ENCODE results near the gene CLNS1A.
"Not testable (repeated sequence)": the region's sequence is repeated elsewhere in the genome, so short reads cannot be mapped to it uniquely, and the experiment has no call there.

Gene CLNS1A

DNA sequence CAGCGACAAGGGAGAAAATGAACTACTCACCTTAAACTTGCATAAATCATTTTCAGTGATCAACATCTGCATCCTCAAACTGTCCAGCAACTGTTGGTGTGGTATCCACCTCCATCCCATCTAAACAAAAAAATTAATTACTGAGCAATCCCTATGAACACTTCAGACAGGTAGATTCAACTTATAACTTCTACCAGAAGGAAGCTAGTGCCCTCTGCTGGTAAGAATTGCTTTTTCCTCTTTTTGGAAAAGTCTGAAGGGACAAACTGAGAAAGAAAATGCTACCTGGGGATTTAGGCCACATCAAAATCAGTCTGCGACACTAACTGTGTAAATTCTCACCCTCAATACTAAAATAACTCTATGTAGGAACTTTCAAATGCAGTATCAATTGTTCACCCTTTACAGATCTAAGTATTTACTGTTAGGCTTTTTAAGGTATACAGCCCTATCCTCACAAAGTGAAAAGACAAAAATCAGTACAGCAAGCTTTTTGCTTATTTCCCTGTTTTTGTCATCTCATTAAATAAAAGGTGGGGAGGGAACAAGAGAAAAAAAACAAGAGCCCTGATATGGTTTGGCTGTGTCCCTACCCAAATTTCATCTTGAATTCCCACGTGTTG lies 17.9 kb downstream of the CLNS1A start:
- DNase-seq (ENCODE audit: low read depth in 1 of 2, low spot score in 1 of 2), result peak in 1 of 2 donors; percentile 19

DNA sequence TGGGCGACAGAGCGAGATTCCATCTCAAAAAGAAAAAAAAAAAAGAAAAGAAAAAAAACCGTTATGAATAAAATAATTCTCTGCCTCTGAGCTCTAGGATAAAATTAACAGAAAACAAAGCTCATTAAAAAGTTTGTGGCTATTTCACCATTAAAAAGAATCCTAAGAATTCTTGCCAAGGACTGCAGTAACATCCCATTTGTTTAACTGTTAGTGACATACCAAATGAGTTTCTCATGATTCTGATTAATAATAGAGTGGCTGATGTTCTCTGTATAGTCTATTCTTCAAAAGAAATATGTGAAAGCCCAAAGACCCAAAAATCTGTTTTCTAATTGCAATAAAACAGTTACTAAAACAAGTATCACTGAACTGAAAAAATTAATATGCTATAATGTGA lies 19.7 kb downstream of the CLNS1A start:
- DNase-seq (ENCODE audit: low read depth in 1 of 2, low spot score in 1 of 2), result no peak

DNA sequence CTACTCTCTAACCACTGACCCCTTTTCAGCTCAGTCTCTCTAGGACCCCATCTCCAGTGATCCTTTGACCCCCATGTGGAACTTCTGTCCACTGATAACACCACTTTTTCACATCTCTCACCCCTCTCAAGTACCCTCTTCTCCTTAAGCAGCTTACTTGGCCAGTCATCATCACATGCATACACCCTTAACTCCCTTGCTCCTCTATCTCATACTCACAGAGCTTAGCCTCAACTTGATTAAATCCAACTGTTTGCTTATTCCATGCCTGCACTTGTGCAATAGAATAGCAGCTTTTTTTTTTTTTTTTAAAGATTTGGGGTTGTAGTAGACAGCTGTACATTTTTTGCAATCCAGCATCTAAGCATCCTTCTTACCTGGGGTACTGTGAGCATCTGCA lies 25.7 kb downstream of the CLNS1A start:
- DNase-seq (ENCODE audit: low read depth in 1 of 2, low spot score in 1 of 2), result no peak

DNA sequence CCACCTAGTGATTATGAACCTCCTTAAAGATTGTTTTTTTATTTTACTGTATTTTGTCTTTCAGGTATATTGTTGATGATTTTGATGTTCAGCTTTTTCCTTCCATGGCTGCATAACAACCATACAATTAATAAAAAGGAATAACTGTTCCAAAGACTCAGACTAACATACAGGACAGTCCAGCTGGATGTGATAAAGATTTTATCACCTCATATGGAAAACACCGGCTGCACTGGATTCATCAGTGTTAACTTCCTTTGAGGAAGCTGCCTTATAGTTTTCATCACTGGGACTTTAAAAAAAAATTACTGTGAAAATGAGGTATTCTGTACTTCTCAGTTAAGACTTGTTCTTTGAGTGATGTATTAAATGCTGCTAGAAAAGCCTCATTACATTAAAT lies 28.4 kb downstream of the CLNS1A start:
- DNase-seq (ENCODE audit: low read depth in 1 of 2, low spot score in 1 of 2), result no peak

- no peak for DNase-seq (ENCODE audit: low read depth in 1 of 2, low spot score in 1 of 2)
Measured at GRCh38 chr11:77604281-77604680, 33.3 kb downstream of the CLNS1A start.

DNA sequence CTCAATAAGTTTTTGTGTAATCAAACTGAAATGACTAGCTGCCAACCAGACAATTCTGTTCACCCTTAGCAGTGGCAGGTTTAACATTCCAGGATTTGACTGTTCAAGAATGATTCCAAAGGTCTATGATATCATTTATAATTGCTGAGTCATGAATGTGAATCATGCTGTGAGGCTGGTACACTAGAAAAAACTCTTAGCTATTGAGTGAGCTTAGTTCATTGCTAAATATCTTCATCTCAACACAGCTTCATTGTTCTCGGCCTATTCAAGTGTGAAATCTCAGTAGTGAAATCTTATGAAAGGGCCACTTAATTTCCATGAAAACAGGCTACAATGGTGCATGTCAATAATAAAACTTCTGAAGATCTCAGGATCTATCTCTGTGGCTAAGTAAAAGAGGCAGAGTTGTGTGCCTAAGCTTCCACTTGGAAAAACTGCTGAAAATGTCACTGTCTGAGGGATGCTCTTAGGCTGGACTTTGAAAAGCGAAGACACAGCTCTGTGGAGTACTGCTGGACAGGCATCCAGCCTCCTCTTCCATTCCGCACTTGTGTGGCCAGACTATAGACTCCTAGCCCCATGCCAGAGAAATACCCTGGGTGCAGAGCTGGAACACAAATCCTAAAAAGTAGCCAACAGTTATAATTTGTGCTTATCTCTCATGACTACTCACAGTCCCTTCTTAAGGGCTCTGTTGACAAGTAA lies 35.1 kb downstream of the CLNS1A start:
- no peak for DNase-seq (ENCODE audit: low read depth in 1 of 2, low spot score in 1 of 2)

- DNase-seq (ENCODE audit: low read depth in 1 of 2, low spot score in 1 of 2), result no peak
Measured at GRCh38 chr11:77598195-77598594, 39.4 kb downstream of the CLNS1A start.

DNA sequence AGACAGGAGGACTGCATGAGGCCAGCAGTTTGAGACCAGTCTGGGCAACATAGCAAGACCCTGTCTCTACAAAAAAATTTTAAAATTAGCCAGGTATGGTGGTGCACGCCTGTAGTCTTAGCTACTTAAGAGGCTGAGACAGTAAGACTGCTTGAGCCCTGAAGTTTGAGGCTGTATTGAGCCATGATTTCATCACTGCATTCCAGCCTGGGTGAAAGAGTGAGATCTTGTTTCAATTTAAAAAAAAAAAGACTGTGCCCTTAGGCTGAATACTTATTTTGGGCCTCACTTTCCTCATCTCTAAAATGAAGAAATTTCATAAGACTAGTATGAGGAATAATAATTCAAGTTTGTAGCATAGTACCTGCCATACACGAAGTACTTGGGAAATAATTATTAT lies 41.0 kb downstream of the CLNS1A start:
- DNase-seq (ENCODE audit: low read depth in 1 of 2, low spot score in 1 of 2), result no peak

DNA sequence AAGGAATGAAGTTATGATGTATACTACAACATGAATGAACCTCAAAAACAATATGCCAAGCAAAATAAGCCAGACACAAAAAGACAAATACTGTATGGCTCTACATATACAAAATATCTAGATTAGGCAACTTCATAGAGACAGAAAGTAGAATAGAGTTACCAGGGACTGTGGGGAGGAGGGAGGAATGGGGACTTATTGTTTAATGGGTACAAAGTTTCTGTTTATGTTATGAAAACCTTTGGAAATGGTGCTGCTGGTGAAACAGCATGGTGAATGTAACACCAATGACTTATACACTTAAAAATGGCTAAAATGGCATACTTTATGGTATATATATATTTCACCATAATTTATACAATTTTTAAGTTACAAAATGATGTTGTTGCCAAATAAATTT lies 43.7 kb downstream of the CLNS1A start:
- no peak for DNase-seq (ENCODE audit: low read depth in 1 of 2, low spot score in 1 of 2)

DNA sequence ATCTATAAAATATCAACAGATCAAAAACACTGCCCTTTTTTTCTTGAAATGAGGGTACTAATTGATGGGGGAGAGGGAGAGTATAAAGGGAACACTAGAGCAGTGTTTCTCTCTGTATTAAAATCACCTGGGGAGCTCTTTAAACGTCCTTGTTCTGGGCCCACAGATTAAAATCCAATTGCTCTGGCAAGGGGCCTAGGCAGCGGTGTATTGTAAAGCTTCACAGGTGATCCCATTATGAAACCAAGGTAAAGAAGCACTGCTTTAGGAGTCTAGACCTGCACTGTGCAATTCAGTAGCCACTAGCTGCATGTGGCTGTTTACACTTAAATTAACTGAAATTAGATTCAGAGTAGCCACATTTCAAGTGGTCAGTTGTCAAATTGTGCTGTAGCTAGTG lies 44.9 kb downstream of the CLNS1A start:
- DNase-seq (ENCODE audit: low read depth in 1 of 2, low spot score in 1 of 2), result no peak

GRCh38 chr11:77590194-77590782 lies 47.3 kb downstream of the CLNS1A start:
- no peak for DNase-seq (ENCODE audit: low read depth in 1 of 2, low spot score in 1 of 2)

DNA sequence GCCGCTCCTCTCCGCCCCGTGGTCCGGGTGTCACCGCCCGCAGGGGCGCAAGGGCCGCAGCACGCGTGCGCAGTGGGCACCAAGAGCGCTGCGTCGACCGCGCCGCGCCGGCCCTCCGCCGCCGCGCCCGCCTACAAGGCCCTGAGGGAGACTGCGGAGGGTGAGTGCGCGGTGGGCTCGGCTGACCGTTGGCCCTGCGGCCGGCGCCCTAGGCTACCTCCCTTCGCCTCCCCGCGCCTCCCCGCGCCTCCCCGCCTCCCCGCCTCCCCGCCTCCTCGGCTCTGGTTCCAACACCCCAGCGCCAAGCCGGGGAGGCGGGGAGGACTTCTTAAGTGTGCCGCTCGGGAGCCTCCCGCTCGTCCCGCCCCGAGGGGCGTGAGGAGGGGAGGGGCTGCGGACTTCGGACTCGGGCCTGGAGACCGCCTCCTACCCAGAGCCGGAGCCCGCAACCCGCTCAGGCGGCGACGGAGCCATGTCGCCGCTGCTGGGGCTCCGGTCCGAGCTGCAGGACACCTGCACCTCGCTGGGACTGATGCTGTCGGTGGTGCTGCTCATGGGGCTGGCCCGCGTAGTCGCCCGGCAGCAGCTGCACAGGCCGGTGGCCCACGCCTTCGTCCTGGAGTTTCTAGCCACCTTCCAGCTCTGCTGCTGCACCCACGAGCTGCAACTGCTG lies 47.9 kb downstream of the CLNS1A start, which contains the start of gene AQP11:
Gene AQP11 (plus strand): TSS at position 433 of the 673 bp plus-strand sequence. CDS start 40 bp downstream, at position 473.
- DNase-seq (ENCODE audit: low read depth in 1 of 2, low spot score in 1 of 2), result peak; percentile 5 to 38

- peak in 1 of 2 donors; percentile 26 for DNase-seq (ENCODE audit: low read depth in 1 of 2, low spot score in 1 of 2)
Measured at GRCh38 chr11:77589181-77589520, 48.4 kb downstream of the CLNS1A start.

- no peak for DNase-seq (ENCODE audit: low read depth in 1 of 2, low spot score in 1 of 2)
Measured at GRCh38 chr11:77580712-77581337, 56.8 kb downstream of the CLNS1A start.

GRCh38 chr11:77575428-77575827 lies 62.2 kb downstream of the CLNS1A start:
- not testable (repeated sequence) for DNase-seq (ENCODE audit: low read depth in 1 of 2, low spot score in 1 of 2)

DNA sequence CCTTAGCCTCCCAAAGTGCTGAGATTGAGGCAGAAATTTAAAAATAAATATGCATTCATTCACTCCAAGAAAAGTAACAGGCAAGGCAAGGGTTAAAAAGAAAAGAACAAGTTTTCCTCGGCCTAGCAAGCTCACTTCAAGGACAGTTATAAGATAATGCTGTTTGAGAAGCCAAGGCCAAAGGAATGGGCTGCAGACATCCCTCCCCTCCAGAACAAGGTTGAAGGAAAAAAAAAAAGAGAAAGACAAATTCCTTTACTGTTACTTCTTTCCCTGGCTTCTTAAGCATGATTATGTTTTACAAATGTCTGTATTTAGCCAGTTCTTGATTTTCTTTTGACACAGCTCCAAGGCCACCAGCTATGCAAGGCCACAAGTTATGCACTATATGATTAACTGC lies 66.7 kb downstream of the CLNS1A start:
- not testable (repeated sequence) for DNase-seq (ENCODE audit: low read depth in 1 of 2, low spot score in 1 of 2)

DNA sequence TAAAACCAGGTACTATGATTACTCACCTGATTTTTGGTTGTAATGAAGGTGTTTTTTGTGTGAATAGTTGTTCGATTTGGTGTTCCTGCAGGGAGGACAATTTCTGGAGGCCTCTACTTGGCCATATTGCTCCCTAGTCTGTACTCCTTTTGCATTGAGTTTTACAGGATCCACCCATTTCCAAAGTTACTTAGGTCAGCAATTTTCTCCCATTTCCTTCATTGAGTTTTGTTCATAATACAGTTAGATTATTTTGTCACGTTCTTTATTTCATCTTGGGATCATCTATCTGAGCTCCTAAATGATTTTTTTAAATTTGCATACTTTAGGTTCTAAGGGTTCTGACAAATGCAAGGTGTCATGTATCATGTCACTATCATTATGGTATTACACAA lies 67.9 kb downstream of the CLNS1A start:
- no peak for DNase-seq (ENCODE audit: low read depth in 1 of 2, low spot score in 1 of 2)

DNA sequence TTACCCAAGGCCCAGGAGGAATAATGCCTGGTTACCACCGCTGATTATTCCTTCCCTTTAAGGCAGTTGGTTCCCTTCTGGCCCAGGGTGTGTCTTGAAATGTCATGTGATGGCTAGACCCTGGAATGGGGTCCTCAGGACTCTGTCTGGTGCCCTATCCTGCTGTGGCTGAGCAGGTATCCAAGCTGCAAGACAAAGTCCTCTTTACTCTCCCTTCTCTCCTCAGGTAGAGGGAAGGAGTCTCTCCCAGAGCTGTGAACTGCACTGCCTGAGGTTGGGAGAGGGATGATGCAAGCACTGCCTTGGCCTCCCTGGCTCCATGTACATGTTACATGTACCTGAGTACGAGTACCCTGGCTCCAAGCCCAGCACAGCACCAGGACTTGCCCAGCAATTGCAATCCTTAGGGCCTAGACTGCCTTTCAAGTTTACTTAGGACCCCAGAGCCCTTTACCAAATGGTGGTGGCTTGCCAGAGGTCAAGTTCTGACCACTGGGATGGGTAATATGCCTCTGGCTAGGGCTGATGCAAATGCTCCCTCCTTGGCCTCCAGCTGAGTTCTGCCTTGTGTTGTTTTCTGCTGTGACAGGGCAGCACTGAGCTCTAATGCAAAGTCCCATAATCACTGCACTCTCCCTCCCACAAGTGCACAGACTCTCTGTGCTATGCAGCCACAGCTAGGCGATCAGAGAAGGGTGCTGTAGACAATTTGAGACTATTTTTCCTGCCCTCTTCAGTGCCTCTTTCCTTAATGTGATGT lies 68.5 kb downstream of the CLNS1A start:
- DNase-seq (ENCODE audit: low read depth in 1 of 2, low spot score in 1 of 2), result no peak

- DNase-seq (ENCODE audit: low read depth in 1 of 2, low spot score in 1 of 2), result no peak
Measured at GRCh38 chr11:77568306-77568705, 69.3 kb downstream of the CLNS1A start.

Data from activated CD4-positive, alpha-beta T cell treated with anti-CD3 and anti-CD28 coated beads, Interleukin-2, amount 50 U/mL, for 24 hours (primary cell).